HG02973 (cell line): ENCODE measurements around the gene ZPR1.
A peak's percentile ranks its signal among the peaks of the same experiment; 100 is the strongest.
"Not testable (repeated sequence)": the region's sequence is repeated elsewhere in the genome, so short reads cannot be mapped to it uniquely, and the experiment has no call there.

Source experiments
- ATAC-seq: cut with Tn5 transposase; IDR thresholded peaks from one replicate; pipeline ENCODE4 v1.9.1; 2021; ENCODE audit warnings: moderate library complexity; ENCODE audit not compliant: unreplicated experiment

The ZPR1 gene, protein sequence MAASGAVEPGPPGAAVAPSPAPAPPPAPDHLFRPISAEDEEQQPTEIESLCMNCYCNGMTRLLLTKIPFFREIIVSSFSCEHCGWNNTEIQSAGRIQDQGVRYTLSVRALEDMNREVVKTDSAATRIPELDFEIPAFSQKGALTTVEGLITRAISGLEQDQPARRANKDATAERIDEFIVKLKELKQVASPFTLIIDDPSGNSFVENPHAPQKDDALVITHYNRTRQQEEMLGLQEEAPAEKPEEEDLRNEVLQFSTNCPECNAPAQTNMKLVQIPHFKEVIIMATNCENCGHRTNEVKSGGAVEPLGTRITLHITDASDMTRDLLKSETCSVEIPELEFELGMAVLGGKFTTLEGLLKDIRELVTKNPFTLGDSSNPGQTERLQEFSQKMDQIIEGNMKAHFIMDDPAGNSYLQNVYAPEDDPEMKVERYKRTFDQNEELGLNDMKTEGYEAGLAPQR

GRCh38 chr11:116787786-116788486 lies at the start of gene ZPR1:
TSS of gene ZPR1 (minus strand) at chr11:116788023. CDS start at chr11:116787990, 33 bp downstream.
- peak; percentile 83 for ATAC-seq

DNA sequence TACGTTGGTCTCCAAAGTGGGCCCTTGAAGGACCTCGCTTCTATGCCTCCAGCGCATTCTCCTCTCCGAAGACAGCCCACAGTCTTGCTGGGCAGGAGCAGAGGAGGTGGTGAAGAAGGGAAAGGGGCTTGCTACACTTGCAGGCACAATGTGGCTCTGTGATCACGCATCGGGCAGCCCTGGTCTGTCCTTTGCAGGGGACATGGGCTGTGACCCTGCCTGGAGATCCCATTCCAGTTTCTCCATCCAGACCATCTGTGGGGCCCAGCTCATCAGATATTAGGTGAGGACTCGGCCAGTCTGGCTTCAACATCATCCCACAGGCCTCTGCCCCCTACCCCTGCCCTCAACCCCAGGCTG lies 48.8 kb upstream of the ZPR1 start:
- ATAC-seq = no peak

- peak; percentile 79 for ATAC-seq
These were observed 48.2 kb upstream of the ZPR1 start for GRCh38 chr11:116835791-116836631.

DNA sequence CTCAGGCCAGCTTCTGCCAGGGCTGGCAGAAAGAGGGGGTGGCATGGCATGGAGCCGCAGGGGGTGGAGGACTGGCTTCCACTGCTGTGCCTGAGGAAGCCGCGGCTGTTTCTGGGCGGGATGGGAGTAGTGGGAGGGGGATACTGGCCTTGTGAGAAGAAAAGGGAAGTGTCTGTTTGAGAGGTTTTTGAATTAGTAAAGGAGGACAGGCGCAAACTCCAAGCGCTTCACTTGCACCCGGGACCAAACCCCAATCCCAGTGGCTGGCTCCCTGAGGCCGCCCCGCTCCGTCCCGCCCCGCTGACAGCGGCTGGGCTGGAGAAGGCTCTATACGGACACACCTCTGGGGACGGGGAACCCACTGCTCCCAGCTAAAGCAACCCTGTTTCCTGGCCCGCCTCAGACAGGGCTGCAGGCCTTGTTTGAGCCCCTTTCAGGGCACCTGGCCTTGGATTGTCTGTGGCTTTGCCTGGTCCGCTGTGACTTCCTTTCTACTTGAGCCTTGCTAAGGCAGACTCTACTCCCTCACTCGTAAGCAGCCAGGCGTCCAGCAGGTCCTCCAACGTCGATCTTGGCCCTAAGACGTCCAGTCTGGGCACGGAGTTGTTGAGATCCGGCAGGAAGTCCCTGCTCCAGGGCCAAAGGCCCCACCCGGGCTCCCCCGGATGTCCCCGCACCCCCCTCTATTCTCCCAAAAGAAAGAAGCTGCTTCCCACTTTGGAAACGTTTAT lies 47.4 kb upstream of the ZPR1 start:
- ATAC-seq = no peak

DNA sequence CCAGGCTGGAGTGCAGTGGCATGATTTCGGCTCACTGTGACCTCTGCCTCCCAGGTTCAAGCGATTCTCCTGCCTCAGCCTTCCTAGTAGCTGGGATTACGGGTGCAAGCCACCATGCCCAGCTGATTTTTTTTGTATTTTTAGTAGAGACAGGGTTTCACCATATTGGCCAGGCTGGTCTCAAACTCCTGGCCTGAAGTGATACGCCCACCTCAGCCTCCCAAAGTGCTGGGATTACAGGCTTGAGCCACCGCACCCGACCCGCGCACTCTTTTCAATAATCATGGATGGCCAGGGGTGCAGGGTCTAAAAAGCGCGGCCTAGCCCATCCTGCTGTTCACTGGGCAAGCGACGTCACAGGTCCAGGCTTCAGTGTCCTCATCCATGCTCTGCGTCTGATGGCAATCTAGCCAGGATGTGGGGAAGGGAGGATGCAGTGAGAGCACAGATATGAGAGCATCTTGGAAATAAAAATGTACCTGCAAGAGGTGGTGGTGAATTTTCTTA lies 46.8 kb upstream of the ZPR1 start:
- ATAC-seq = not testable (repeated sequence)

DNA sequence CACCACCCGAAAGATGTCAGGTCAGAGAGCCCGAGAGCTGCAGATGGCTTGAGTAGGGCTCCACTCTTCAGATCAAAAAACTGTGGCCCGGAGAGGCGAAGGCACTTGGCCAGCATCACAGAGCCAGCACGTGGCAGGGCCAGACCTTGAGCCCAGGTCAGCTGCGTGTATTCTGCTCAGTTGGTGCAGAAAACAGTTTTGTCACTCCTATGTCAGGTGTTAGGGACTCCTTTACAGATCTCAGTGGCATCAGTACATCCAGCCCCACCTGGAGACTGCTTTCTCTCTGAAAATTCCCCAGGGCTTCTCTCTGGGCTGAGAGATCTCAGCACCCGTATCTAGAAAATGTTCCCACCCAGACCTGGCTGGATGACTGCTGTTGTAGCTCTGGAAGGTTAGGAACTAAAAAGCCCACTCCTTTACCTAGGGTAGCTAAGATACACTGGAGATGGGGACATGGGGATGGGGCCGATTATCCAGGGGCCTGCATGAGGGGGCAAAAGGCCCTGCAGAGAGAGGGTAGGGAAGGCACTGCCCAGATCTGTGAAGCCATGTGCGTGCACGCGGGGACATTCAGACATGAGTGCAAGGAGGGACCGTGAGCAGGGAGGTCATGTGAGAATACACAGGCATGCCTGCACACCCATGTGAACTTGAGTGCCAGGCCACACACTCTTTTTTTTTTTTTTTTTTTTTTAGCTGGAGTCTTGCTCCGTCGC lies 46.2 kb upstream of the ZPR1 start:
- ATAC-seq = no peak

GRCh38 chr11:116833491-116833815 lies 45.6 kb upstream of the ZPR1 start:
- ATAC-seq = no peak

- no peak for ATAC-seq
These were observed 44.8 kb upstream of the ZPR1 start for GRCh38 chr11:116832350-116833290.

- no peak for ATAC-seq
These were observed 44.0 kb upstream of the ZPR1 start for GRCh38 chr11:116831790-116832349.

GRCh38 chr11:116830184-116830912 lies 42.5 kb upstream of the ZPR1 start:
- ATAC-seq = no peak

GRCh38 chr11:116829525-116830183 lies 41.8 kb upstream of the ZPR1 start, which contains the start of gene APOC3:
TSS of gene APOC3 (plus strand) at chr11:116829907. CDS start at chr11:116830583, 676 bp downstream.
- ATAC-seq = no peak

- no peak for ATAC-seq
These were observed 41.1 kb upstream of the ZPR1 start for GRCh38 chr11:116828632-116829524.

GRCh38 chr11:116827461-116827860 lies 39.6 kb upstream of the ZPR1 start:
- no peak for ATAC-seq

DNA sequence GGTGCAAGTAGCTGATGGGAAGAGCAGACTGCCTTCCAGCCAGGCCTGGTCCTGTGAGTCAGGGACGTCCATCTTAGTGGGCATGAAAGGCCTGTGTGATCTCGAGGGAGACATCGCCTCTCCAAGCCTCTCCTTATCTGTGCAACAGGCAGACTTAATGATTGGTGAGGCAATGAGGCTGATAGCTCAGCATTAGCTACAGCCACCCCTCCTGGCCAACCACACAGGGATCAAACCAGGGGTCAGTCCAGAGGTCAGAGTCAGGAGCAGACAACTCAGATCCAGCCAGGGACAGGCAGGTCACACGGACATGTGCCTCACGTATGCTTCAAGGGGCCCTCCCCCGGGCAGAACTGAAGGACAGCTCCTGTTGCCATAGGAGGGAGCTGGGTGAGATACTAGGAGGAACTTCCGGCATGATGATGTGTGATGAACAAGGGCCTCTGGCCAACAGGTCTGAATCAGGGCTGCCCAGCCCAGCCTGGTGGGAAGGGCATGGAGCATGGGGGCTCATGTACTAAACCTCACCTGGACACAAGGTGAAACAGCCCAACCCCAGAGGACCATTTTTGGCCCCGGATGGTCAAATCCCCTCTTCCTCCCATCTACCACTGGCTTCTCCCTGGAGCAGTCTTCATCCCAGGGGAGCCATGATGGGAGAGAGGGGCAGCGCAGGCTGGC lies 39.1 kb upstream of the ZPR1 start:
- ATAC-seq = no peak

- no peak for ATAC-seq
These were observed 38.3 kb upstream of the ZPR1 start for GRCh38 chr11:116825854-116826750.
